KMS-11 (cell line): ENCODE measurements around the gene APOBEC3H.
"Not testable (repeated sequence)": the region's sequence is repeated elsewhere in the genome, so short reads cannot be mapped to it uniquely, and the experiment has no call there.

Experiments
- H2AFZ ChIP-seq: fragments of 200-600 bp; sonication (generic); 2 replicates; pipeline ENCODE4 v1.6.1; 2016; ENCODE audit warnings: antibody characterized with exemption, mixed run types, low read depth
- H3K27ac ChIP-seq: fragments of 200-600 bp; sonication (generic); 2 replicates; pipeline ENCODE4 v1.6.1; 2016; ENCODE audit warnings: mild to moderate bottlenecking, mixed run types
- H3K27me3 ChIP-seq: fragments of 200-600 bp; sonication (generic); 2 replicates; pipeline ENCODE4 v1.6.1; 2017; ENCODE audit warnings: mild to moderate bottlenecking, low read depth, mixed run types, moderate library complexity; ENCODE audit not compliant: insufficient read depth
- H3K36me3 ChIP-seq: fragments of 200-600 bp; sonication (generic); 2 replicates; pipeline ENCODE4 v1.6.1; 2017; ENCODE audit warnings: mild to moderate bottlenecking, mixed run types; ENCODE audit not compliant: insufficient read depth
- H3K4me1 ChIP-seq: fragments of 200-600 bp; sonication (generic); 2 replicates; pipeline ENCODE4 v1.6.1; 2016; ENCODE audit warnings: mild to moderate bottlenecking, low read depth, mixed run types; ENCODE audit not compliant: poor library complexity, severe bottlenecking
- H3K4me2 ChIP-seq: fragments of 200-600 bp; sonication (generic); 2 replicates; pipeline ENCODE4 v1.7.0; 2016; ENCODE audit warnings: mild to moderate bottlenecking, mixed run types
- H3K4me3 ChIP-seq: fragments of 200-600 bp; sonication (generic); IDR thresholded peaks from 2 replicates; pipeline ENCODE4 v1.6.1; 2017; ENCODE audit warnings: low read depth, low read length, mixed read lengths; ENCODE audit not compliant: insufficient read depth
- H3K79me2 ChIP-seq: fragments of 200-600 bp; sonication (generic); 2 replicates; pipeline ENCODE4 v1.6.1; 2016; ENCODE audit warnings: low read depth, mixed run types; ENCODE audit not compliant: insufficient read depth
- H3K9ac ChIP-seq: fragments of 200-600 bp; sonication (generic); 2 replicates; pipeline ENCODE4 v1.6.1; 2016; ENCODE audit warnings: mild to moderate bottlenecking, mixed run types
- H4K20me1 ChIP-seq: fragments of 200-600 bp; sonication (generic); 2 replicates; pipeline ENCODE4 v1.6.1; 2016; ENCODE audit warnings: mild to moderate bottlenecking, mixed run types; ENCODE audit not compliant: insufficient read depth
- CTCF ChIP-seq: fragments of 200-600 bp; sonication (generic); conservative IDR thresholded peaks from 2 replicates; pipeline ENCODE4 v1.6.1; 2017; ENCODE audit warnings: low read depth, mild to moderate bottlenecking, antibody characterized with exemption, low read length, moderate library complexity, mixed read lengths

The APOBEC3H gene

GRCh38 chr22:39097098-39098020, at the start of gene APOBEC3H:
TSS of gene APOBEC3H (plus strand) at chr22:39097244. CDS start at chr22:39100279, 3,035 bp downstream.
- no peak within 1 kb of the TSS for H3K4me3 ChIP-seq
- H3K4me2 ChIP-seq: 0 out of 2 replicates have a peak within 1 kb of the TSS, but pooled peaks have one; percentile 9
- H3K4me1 ChIP-seq: peaks cover 26% of the 10 kb centered on the region

GRCh38 chr22:39049486-39049885, 47.6 kb upstream of the APOBEC3H start:
- not testable (repeated sequence) for H3K4me2 ChIP-seq

More at GRCh38 chr22:39097098-39098020, at the start of gene APOBEC3H:
- H3K27me3 ChIP-seq: no peaks in the 10 kb centered on the region
- no peaks in the 10 kb centered on the region for H3K79me2 ChIP-seq
- no peaks in the 10 kb centered on the region for H4K20me1 ChIP-seq
- H2AFZ ChIP-seq: no peak within 1 kb of the TSS; the same call in 1 of the 2 replicates
- no peaks in the 10 kb centered on the region for H3K36me3 ChIP-seq
- H3K27ac ChIP-seq: no peak within 1 kb of the TSS
- no peak within 1 kb of the TSS for H3K9ac ChIP-seq
- no peak for TF ChIP-seq CTCF

GRCh38 chr22:39051844-39052495, 45.1 kb upstream of the APOBEC3H start:
- not testable (repeated sequence) for H3K4me2 ChIP-seq, H4K20me1 ChIP-seq, H2AFZ ChIP-seq, H3K4me3 ChIP-seq, H3K79me2 ChIP-seq, H3K27ac ChIP-seq, H3K27me3 ChIP-seq, H3K4me1 ChIP-seq, H3K36me3 ChIP-seq, H3K9ac ChIP-seq

More at GRCh38 chr22:39049486-39049885, 47.6 kb upstream of the APOBEC3H start:
- H3K4me3 ChIP-seq, H3K79me2 ChIP-seq, H3K36me3 ChIP-seq, H3K27ac ChIP-seq, H4K20me1 ChIP-seq, H3K9ac ChIP-seq, H2AFZ ChIP-seq, H3K27me3 ChIP-seq, H3K4me1 ChIP-seq: not testable (repeated sequence)

- no peak overlapping the region for H3K27ac ChIP-seq
- no peaks in the 10 kb centered on the region for H4K20me1 ChIP-seq
- TF ChIP-seq CTCF: no peak
- no peaks in the 10 kb centered on the region for H3K36me3 ChIP-seq
- no peak overlapping the region for H3K4me3 ChIP-seq
- no peak overlapping the region for H3K9ac ChIP-seq
- no peaks in the 10 kb centered on the region for H3K27me3 ChIP-seq
- no peaks in the 10 kb centered on the region for H3K4me1 ChIP-seq
- no peak overlapping the region for H3K4me2 ChIP-seq
- H3K79me2 ChIP-seq: no peaks in the 10 kb centered on the region
- H2AFZ ChIP-seq: no peak overlapping the region
Measured at GRCh38 chr22:39055658-39056057, 41.4 kb upstream of the APOBEC3H start.

- not testable (repeated sequence) for H3K27ac ChIP-seq, H3K27me3 ChIP-seq, H3K79me2 ChIP-seq, H3K4me3 ChIP-seq, H2AFZ ChIP-seq, H3K36me3 ChIP-seq, H3K9ac ChIP-seq, H3K4me2 ChIP-seq, H4K20me1 ChIP-seq, H3K4me1 ChIP-seq
Measured at GRCh38 chr22:39061290-39061689, 35.8 kb upstream of the APOBEC3H start.

- not testable (repeated sequence) for H3K4me2 ChIP-seq, H3K4me3 ChIP-seq, H3K27me3 ChIP-seq, H3K79me2 ChIP-seq, H3K36me3 ChIP-seq, H4K20me1 ChIP-seq, H3K9ac ChIP-seq, H3K27ac ChIP-seq, H2AFZ ChIP-seq
- H3K4me1 ChIP-seq: peaks cover 16% of the 10 kb centered on the region
Measured at GRCh38 chr22:39061951-39062350, 35.1 kb upstream of the APOBEC3H start.

- not testable (repeated sequence) for H3K36me3 ChIP-seq, H3K4me3 ChIP-seq, H3K4me2 ChIP-seq, H3K27me3 ChIP-seq, H3K79me2 ChIP-seq, H2AFZ ChIP-seq, H3K27ac ChIP-seq, H3K9ac ChIP-seq, H4K20me1 ChIP-seq
- H3K4me1 ChIP-seq: peaks cover 16% of the 10 kb centered on the region
Measured at GRCh38 chr22:39063904-39064303, 33.1 kb upstream of the APOBEC3H start.

GRCh38 chr22:39066442-39067276, 30.4 kb upstream of the APOBEC3H start:
- H3K4me3 ChIP-seq, H3K9ac ChIP-seq, H3K27me3 ChIP-seq, H3K36me3 ChIP-seq, H2AFZ ChIP-seq, H4K20me1 ChIP-seq, H3K79me2 ChIP-seq: not testable (repeated sequence)
- 0 out of 2 replicates have a peak overlapping the region, but pooled peaks have one; percentile 1 for H3K4me2 ChIP-seq
- peak overlapping the region; percentile 20; the same call in 1 of the 2 replicates for H3K27ac ChIP-seq
- peaks cover 16% of the 10 kb centered on the region for H3K4me1 ChIP-seq
